ENCODE results near the gene CDRT15. TPM values are rescaled to one million over a fixed set of nuclear protein-coding genes. Genes with fewer than 3 reads are reported as not detected.

CDRT15 gene
- total RNA-seq, 2 experiments from 2014 or later, result not detected

- H3K4me3 Mint-ChIP-seq, result no peak overlapping the region
- peaks cover 8% of the 10 kb centered on the region for H3K36me3 Mint-ChIP-seq
- no peak for DNase-seq
- no peaks in the 10 kb centered on the region for H3K4me1 Mint-ChIP-seq
- H3K9me3 Mint-ChIP-seq, result peaks cover 8% of the 10 kb centered on the region
- ATAC-seq (ENCODE audit: low read depth), result no peak
- no peak overlapping the region for H3K27ac Mint-ChIP-seq
- POLR2A ChIA-PET, result no interaction called here
- H3K27me3 Mint-ChIP-seq, result no peaks in the 10 kb centered on the region
Measured at GRCh38 chr17:14227052-14227451, 9.6 kb downstream of the CDRT15 start.

DNA sequence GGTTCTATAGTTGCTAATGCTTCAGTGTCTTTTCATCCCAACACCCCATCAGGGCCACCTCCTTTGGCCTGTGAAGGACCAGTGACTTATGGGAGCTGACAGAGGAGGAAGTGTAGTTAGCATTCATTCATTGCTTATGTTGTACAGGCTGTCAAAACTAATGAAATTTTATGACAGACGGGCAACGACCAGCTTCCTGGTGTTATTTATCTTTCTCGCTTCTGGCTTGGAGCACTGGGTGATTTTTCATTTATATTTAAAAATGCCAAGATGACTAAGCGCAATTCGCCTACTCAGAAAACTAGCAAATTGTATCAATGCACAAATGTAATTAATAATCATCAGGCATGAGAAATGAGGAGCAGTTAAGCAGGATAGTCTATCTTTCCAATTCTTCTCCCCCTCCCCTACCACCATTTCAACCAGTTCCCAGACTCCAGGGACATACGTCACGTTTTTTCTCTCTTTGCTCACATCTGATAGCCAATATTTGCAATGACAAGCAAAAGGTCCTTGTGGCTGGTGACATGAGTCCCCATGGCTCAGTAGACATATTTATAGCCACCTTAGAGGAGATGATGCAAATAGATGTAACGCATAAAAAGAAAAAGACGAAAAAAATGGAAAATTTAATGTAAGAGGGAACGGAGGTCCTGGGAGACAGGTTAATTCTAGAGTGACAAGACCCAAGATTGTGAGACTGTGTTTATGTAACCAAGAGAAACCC lies 11.2 kb downstream of the CDRT15 start:
- no peak overlapping the region for H3K4me3 Mint-ChIP-seq
- H3K9me3 Mint-ChIP-seq, result peaks cover 6% of the 10 kb centered on the region
- peaks cover 8% of the 10 kb centered on the region for H3K36me3 Mint-ChIP-seq
- no peak overlapping the region for H3K27ac Mint-ChIP-seq
- no peak for ATAC-seq (ENCODE audit: low read depth)
- H3K4me1 Mint-ChIP-seq, result no peaks in the 10 kb centered on the region
- no peaks in the 10 kb centered on the region for H3K27me3 Mint-ChIP-seq
- POLR2A ChIA-PET, result no interaction called here
- no peak for DNase-seq

GRCh38 chr17:14222611-14223010 lies 14.1 kb downstream of the CDRT15 start:
- peaks cover 6% of the 10 kb centered on the region for H3K9me3 Mint-ChIP-seq

GRCh38 chr17:14214271-14214670 lies 22.4 kb downstream of the CDRT15 start:
- ATAC-seq (ENCODE audit: low read depth) (no peak), DNase-seq (no peak)
- Mint-ChIP-seq H3K4me1 (no peaks in the 10 kb centered on the region), H3K36me3 (peaks cover 31% of the 10 kb centered on the region), H3K27ac (no peak overlapping the region), H3K4me3 (no peak overlapping the region), H3K27me3 (no peaks in the 10 kb centered on the region), H3K9me3 (no peaks in the 10 kb centered on the region)
- POLR2A ChIA-PET, result interaction anchor here (1.3 kb wide), 1 partner anchor 86 kb away, joined by 3 read pairs; the partner anchor contains the start of gene HS3ST3B1

More at GRCh38 chr17:14222611-14223010, 14.1 kb downstream of the CDRT15 start:
- Mint-ChIP-seq H3K4me1 (no peaks in the 10 kb centered on the region), H3K4me3 (no peak overlapping the region), H3K36me3 (peaks cover 6% of the 10 kb centered on the region), H3K27me3 (no peaks in the 10 kb centered on the region), H3K27ac (no peak overlapping the region)
- POLR2A ChIA-PET, result no interaction called here
- no peak for DNase-seq
- ATAC-seq (ENCODE audit: low read depth), result no peak

- Mint-ChIP-seq H3K9me3 (no peaks in the 10 kb centered on the region), H3K27ac (no peak overlapping the region), H3K4me1 (peaks cover 4% of the 10 kb centered on the region), H3K27me3 (no peaks in the 10 kb centered on the region), H3K4me3 (no peak overlapping the region), H3K36me3 (peaks cover 33% of the 10 kb centered on the region)
- POLR2A ChIA-PET, result no interaction called here
- ATAC-seq (ENCODE audit: low read depth) (no peak), DNase-seq (no peak)
Measured at GRCh38 chr17:14212401-14212800, 24.3 kb downstream of the CDRT15 start.

- peak; percentile 33 for ATAC-seq (ENCODE audit: low read depth)
Measured at GRCh38 chr17:14211801-14212200, 24.9 kb downstream of the CDRT15 start.

DNA sequence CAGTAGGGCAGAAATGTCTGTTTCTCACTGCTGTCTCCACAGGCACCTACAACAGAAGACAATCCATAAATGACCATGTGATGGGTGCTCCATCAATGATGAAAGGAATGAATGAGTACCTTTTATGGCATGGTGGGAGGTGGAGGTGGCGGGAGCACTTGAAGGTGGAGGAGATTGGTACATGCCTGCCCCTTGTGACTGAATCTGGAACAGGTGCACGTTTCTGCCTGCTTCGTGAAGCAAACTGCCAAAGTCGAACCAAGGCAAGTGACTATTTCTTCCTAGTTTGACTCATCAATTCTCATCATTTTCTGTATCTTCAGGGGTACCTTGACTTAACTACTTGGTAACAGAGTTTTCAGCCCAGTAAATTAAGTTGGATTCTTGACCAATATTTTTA lies 25.4 kb downstream of the CDRT15 start:
- POLR2A ChIA-PET, result no interaction called here
- Mint-ChIP-seq H3K4me1 (peaks cover 5% of the 10 kb centered on the region), H3K27me3 (no peaks in the 10 kb centered on the region), H3K27ac (peak overlapping the region; percentile 13), H3K9me3 (no peaks in the 10 kb centered on the region), H3K36me3 (peaks cover 35% of the 10 kb centered on the region), H3K4me3 (no peak overlapping the region)
- ATAC-seq (ENCODE audit: low read depth) (no peak), DNase-seq (no peak)

More at GRCh38 chr17:14211801-14212200, 24.9 kb downstream of the CDRT15 start:
- POLR2A ChIA-PET, result no interaction called here
- Mint-ChIP-seq H3K4me1 (peaks cover 5% of the 10 kb centered on the region), H3K9me3 (no peaks in the 10 kb centered on the region), H3K27ac (no peak overlapping the region), H3K36me3 (peaks cover 35% of the 10 kb centered on the region), H3K27me3 (no peaks in the 10 kb centered on the region), H3K4me3 (no peak overlapping the region)
- peak; percentile 62 for DNase-seq

- Mint-ChIP-seq H3K27ac (no peak overlapping the region), H3K4me3 (no peak overlapping the region), H3K9me3 (no peaks in the 10 kb centered on the region), H3K27me3 (no peaks in the 10 kb centered on the region), H3K36me3 (peaks cover 44% of the 10 kb centered on the region), H3K4me1 (peaks cover 19% of the 10 kb centered on the region)
- POLR2A ChIA-PET, result no interaction called here
- ATAC-seq (ENCODE audit: low read depth) (no peak), DNase-seq (no peak)
Measured at GRCh38 chr17:14209215-14209614, 27.4 kb downstream of the CDRT15 start.

GRCh38 chr17:14207791-14208190 lies 28.9 kb downstream of the CDRT15 start:
- Mint-ChIP-seq H3K36me3 (peaks cover 39% of the 10 kb centered on the region), H3K27ac (no peak overlapping the region), H3K4me3 (no peak overlapping the region), H3K27me3 (no peaks in the 10 kb centered on the region), H3K9me3 (no peaks in the 10 kb centered on the region), H3K4me1 (peaks cover 31% of the 10 kb centered on the region)
- ATAC-seq (ENCODE audit: low read depth) (no peak), DNase-seq (no peak)
- POLR2A ChIA-PET, result interaction anchor here (3.1 kb wide), 1 partner anchor 93 kb away, joined by 11 read pairs; the partner anchor contains the start of gene HS3ST3B1

DNA sequence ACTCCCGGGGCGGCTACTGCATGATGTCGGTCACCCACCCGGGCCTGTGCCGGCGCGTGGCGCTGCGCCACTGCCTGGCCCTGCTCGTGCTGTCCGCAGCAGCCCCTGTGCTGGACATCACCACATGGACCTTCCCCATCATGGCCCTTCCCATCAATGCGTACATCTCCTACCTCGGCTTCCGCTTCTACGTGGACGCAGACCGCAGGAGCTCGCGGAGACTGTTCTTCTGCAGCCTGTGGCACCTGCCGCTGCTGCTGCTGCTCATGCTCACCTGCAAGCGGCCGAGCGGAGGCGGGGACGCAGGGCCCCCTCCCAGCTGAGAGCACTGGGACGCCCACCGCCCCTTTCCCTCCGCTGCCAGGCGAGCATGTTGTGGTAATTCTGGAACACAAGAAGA lies 29.8 kb downstream of the CDRT15 start:
- Mint-ChIP-seq H3K4me1 (peaks cover 39% of the 10 kb centered on the region), H3K9me3 (no peaks in the 10 kb centered on the region), H3K4me3 (no peak overlapping the region), H3K36me3 (peaks cover 35% of the 10 kb centered on the region), H3K27me3 (no peaks in the 10 kb centered on the region), H3K27ac (no peak overlapping the region)
- DNase-seq (no peak), ATAC-seq (ENCODE audit: low read depth) (no peak)
- POLR2A ChIA-PET, result interaction anchor here (3.1 kb wide), 1 partner anchor 94 kb away, joined by 11 read pairs; the partner anchor contains the start of gene HS3ST3B1

DNA sequence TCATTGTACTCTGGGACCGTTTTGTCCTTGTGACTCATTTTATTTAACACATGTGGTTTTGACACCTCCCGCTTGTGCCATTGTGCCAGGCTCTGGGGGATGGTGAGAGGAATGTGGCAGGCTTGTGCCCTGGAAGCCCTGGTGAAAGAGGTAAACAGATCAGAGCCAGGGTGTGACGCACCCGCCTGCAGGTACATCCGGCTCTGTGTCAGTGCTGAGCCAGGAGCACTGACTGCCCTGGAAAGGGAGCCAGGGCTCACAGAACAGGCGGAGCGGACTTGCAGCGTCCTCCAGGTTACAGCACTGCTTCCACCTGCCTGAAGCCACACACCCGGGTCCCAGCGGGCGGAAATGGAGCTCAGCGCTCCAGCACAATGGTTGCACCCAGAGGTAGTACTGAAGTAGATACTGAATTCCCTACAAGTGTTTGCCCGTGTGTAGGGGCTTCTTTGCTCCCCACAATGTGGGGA lies 30.6 kb downstream of the CDRT15 start:
- Mint-ChIP-seq H3K27me3 (no peaks in the 10 kb centered on the region), H3K4me3 (peak overlapping the region; percentile 30), H3K27ac (no peak overlapping the region), H3K36me3 (peaks cover 28% of the 10 kb centered on the region), H3K9me3 (no peaks in the 10 kb centered on the region), H3K4me1 (peaks cover 47% of the 10 kb centered on the region)
- POLR2A ChIA-PET, result interaction anchor here (0.7 to 3.1 kb wide), 2 partner anchors 95 to 146 kb away, joined by 3 to 11 read pairs; partner anchors contain the start of gene HS3ST3B1
- ATAC-seq (ENCODE audit: low read depth), result peak; percentile 25
- no peak for DNase-seq

DNA sequence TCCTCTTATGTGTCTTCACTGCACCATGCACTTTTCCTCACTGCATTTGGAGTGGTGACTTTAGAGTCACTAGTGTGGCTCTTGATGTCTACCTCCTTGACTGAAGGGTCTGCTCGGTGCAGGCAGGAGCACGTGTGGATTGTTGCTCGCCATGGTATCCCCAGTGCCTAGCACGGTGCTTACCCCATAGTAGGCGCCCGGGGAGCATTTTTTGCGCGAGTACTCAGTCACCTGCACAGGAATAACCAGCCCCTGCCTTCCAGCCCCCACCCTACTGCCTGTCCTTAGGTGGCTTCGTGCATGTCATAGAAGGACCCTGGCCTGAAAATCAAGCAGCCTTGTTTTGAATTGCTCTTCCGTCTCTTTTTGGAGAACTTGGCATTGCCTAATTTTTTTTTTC lies 31.3 kb downstream of the CDRT15 start:
- H3K27me3 Mint-ChIP-seq, result no peaks in the 10 kb centered on the region
- POLR2A ChIA-PET, result interaction anchor here (0.7 to 3.1 kb wide), 2 partner anchors 96 to 146 kb away, joined by 3 to 11 read pairs; partner anchors contain the start of gene HS3ST3B1
- H3K9me3 Mint-ChIP-seq, result no peaks in the 10 kb centered on the region
- no peak for ATAC-seq (ENCODE audit: low read depth)
- peaks cover 23% of the 10 kb centered on the region for H3K36me3 Mint-ChIP-seq
- H3K4me1 Mint-ChIP-seq, result peaks cover 54% of the 10 kb centered on the region
- H3K27ac Mint-ChIP-seq, result peak overlapping the region; percentile 27
- peak overlapping the region; percentile 30 for H3K4me3 Mint-ChIP-seq
- DNase-seq, result no peak

DNA sequence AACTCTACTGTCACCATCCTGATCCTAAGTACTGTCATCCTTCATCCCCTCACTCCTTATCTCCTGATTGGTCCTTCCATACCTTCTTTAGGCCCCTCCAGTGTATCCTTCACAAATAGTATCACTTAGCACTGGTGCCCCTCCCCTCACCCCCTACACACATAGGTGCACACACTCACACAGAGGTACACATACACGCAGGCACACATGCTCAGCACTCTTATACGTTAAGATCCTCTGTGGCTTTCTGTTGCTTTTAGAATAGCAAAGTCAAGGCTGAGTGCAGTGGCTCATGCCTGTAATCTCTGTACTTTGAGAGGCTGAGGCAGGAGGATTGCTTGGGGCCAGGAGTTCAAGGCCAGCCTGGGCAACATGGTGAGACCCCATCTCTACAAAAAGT lies 32.1 kb downstream of the CDRT15 start:
- Mint-ChIP-seq H3K4me3 (no peak overlapping the region), H3K36me3 (peaks cover 20% of the 10 kb centered on the region), H3K27me3 (no peaks in the 10 kb centered on the region), H3K27ac (peak overlapping the region; percentile 55), H3K4me1 (peaks cover 62% of the 10 kb centered on the region), H3K9me3 (no peaks in the 10 kb centered on the region)
- DNase-seq, result no peak
- POLR2A ChIA-PET, result no interaction called here
- no peak for ATAC-seq (ENCODE audit: low read depth)

GRCh38 chr17:14204084-14204483 lies 32.6 kb downstream of the CDRT15 start:
- H3K27ac Mint-ChIP-seq, result peak overlapping the region; percentile 55
- peaks cover 20% of the 10 kb centered on the region for H3K36me3 Mint-ChIP-seq
- no peaks in the 10 kb centered on the region for H3K27me3 Mint-ChIP-seq
- DNase-seq, result no peak
- POLR2A ChIA-PET, result interaction anchor here (1.2 to 1.5 kb wide), 2 partner anchors 97 to 98 kb away, joined by 3 to 7 read pairs; partner anchors contain the start of gene HS3ST3B1
- no peak for ATAC-seq (ENCODE audit: low read depth)
- no peaks in the 10 kb centered on the region for H3K9me3 Mint-ChIP-seq
- peaks cover 67% of the 10 kb centered on the region for H3K4me1 Mint-ChIP-seq
- H3K4me3 Mint-ChIP-seq, result no peak overlapping the region
